ENCODE results near the gene XIRP1. TPM values are rescaled to one million over a fixed set of nuclear protein-coding genes. Genes with fewer than 3 reads are reported as not detected.

Gene XIRP1
- total RNA-seq, 4 donors from 2014 or later, result not detected

GRCh38 chr3:39169712-39170111 is 22.7 kb downstream of the XIRP1 start:
- no peaks in the 10 kb centered on the region for H3K27me3 ChIP-seq
- no peak overlapping the region for H3K27ac ChIP-seq
- no peak for DNase-seq
- no peak overlapping the region for H3K4me3 ChIP-seq (replicated peaks in 1 of 3)
- 81 to 86% methylated on average over 1 of the region's 1 CpG for WGBS, 2 donors
- no peaks in the 10 kb centered on the region for H3K9me3 ChIP-seq
- intact Hi-C loops (cut with DNase I), result no loop called here
- H3K36me3 ChIP-seq, result no peaks in the 10 kb centered on the region
- no peak for TF ChIP-seq CTCF (IDR thresholded peaks at IDR 0.05)
- peaks cover 0 to 10% of the 10 kb centered on the region in 2 donors for H3K4me1 ChIP-seq

GRCh38 chr3:39168156-39168780 is 24.1 kb downstream of the XIRP1 start:
- no peak for DNase-seq
- Histone ChIP-seq H3K4me1 (peaks cover 0 to 10% of the 10 kb centered on the region in 2 donors), H3K27ac (no peak overlapping the region), H3K27me3 (no peaks in the 10 kb centered on the region), H3K9me3 (no peaks in the 10 kb centered on the region), H3K4me3 (replicated peaks in 1 of 3) (no peak overlapping the region), H3K36me3 (no peaks in the 10 kb centered on the region)
- intact Hi-C loops (cut with DNase I), result no loop called here
- 89 to 91% methylated on average over 5 of the region's 5 CpGs for WGBS, 2 donors
- TF ChIP-seq CTCF (IDR thresholded peaks at IDR 0.05) (no peak), POLR2A (IDR thresholded peaks at IDR 0.05) (no peak)

GRCh38 chr3:39166932-39167532 is 25.4 kb downstream of the XIRP1 start:
- Histone ChIP-seq H3K27ac (no peak overlapping the region), H3K4me3 (replicated peaks in 1 of 3) (no peak overlapping the region), H3K9me3 (no peaks in the 10 kb centered on the region), H3K36me3 (no peaks in the 10 kb centered on the region), H3K4me1 (peaks cover 0 to 10% of the 10 kb centered on the region in 2 donors), H3K27me3 (no peaks in the 10 kb centered on the region)
- TF ChIP-seq POLR2A (IDR thresholded peaks at IDR 0.05), result no peak
- TF ChIP-seq CTCF (IDR thresholded peaks at IDR 0.05), result no peak
- no peak for DNase-seq
- intact Hi-C loops (cut with DNase I), result no loop called here
- 73 to 78% methylated on average over 1 of the region's 1 CpG for WGBS, 2 donors

- Histone ChIP-seq H3K4me1 (peaks cover 0 to 10% of the 10 kb centered on the region in 2 donors), H3K36me3 (no peaks in the 10 kb centered on the region), H3K27ac (peak overlapping the region in 1 of 3 donors; percentile 20), H3K27me3 (no peaks in the 10 kb centered on the region), H3K9me3 (no peaks in the 10 kb centered on the region), H3K4me3 (replicated peaks in 1 of 3) (no peak overlapping the region)
- no peak for TF ChIP-seq POLR2A (IDR thresholded peaks at IDR 0.05)
- TF ChIP-seq CTCF (IDR thresholded peaks at IDR 0.05), result no peak
- intact Hi-C loops (cut with DNase I), result no loop called here
- DNase-seq, result no peak
- WGBS, 2 donors, result 73 to 74% methylated on average over 3 of the region's 3 CpGs
These were observed 26.2 kb downstream of the XIRP1 start for GRCh38 chr3:39166134-39166710.

- TF ChIP-seq POLR2A (IDR thresholded peaks at IDR 0.05) (no peak), CTCF (IDR thresholded peaks at IDR 0.05) (no peak)
- Histone ChIP-seq H3K36me3 (no peaks in the 10 kb centered on the region), H3K27me3 (no peaks in the 10 kb centered on the region), H3K9me3 (no peaks in the 10 kb centered on the region), H3K4me1 (peaks cover 0 to 10% of the 10 kb centered on the region in 2 donors), H3K4me3 (replicated peaks in 1 of 3) (no peak overlapping the region), H3K27ac (no peak overlapping the region)
- WGBS, 2 donors, result 89 to 91% methylated on average over 1 of the region's 1 CpG
- intact Hi-C loops (cut with DNase I), result no loop called here
- DNase-seq, result no peak
These were observed 26.9 kb downstream of the XIRP1 start for GRCh38 chr3:39165518-39165917.

Data from thyroid gland (tissue), 4 donors.